ES-I3 (cell line): ENCODE data around the gene HORMAD1.
"Not testable (repeated sequence)": the region's sequence is repeated elsewhere in the genome, so short reads cannot be mapped to it uniquely, and the experiment has no call there.

Experiments used
- H3K36me3 ChIP-seq: 2 replicates; pipeline ENCODE4 v1.6.1; 2013; ENCODE audit warnings: mild to moderate bottlenecking, low read length, control low read depth, moderate library complexity; ENCODE audit not compliant: insufficient read depth
- H3K4me1 ChIP-seq: 2 replicates; pipeline ENCODE4 v1.6.1; 2013; ENCODE audit warnings: mild to moderate bottlenecking, control low read depth, low read length; ENCODE audit not compliant: insufficient read depth
- H3K9ac ChIP-seq: 2 replicates; pipeline ENCODE4 v1.6.1; 2013; ENCODE audit warnings: low read depth, mild to moderate bottlenecking, low read length, moderate library complexity
- H3K9me3 ChIP-seq: 2 replicates; pipeline ENCODE4 v1.6.1; 2013; ENCODE audit warnings: mild to moderate bottlenecking, low read length, moderate library complexity; ENCODE audit not compliant: control insufficient read depth, insufficient read depth

The HORMAD1 gene

GRCh38 chr1:150730130-150730721, 9.5 kb upstream of the HORMAD1 start:
- Histone ChIP-seq H3K9me3 (no peaks in the 10 kb centered on the region), H3K9ac (no peak overlapping the region), H3K4me1 (0 out of 2 replicates have a peak, but pooled peaks cover 3% of the 10 kb centered on the region), H3K36me3 (no peaks in the 10 kb centered on the region)

GRCh38 chr1:150724336-150724735, 3.6 kb upstream of the HORMAD1 start:
- H3K9me3 ChIP-seq = no peaks in the 10 kb centered on the region
- no peaks in the 10 kb centered on the region for H3K4me1 ChIP-seq
- H3K36me3 ChIP-seq = no peaks in the 10 kb centered on the region
- no peak overlapping the region for H3K9ac ChIP-seq

GRCh38 chr1:150720098-150720497, 597 bp downstream of the HORMAD1 start:
- no peak overlapping the region for H3K9ac ChIP-seq

GRCh38 chr1:150718225-150718891, 2.3 kb downstream of the HORMAD1 start:
- 0 out of 2 replicates have a peak, but pooled peaks cover 5% of the 10 kb centered on the region for H3K4me1 ChIP-seq
- no peaks in the 10 kb centered on the region for H3K9me3 ChIP-seq
- H3K9ac ChIP-seq = no peak overlapping the region
- no peaks in the 10 kb centered on the region for H3K36me3 ChIP-seq

More at GRCh38 chr1:150720098-150720497, 597 bp downstream of the HORMAD1 start:
- Histone ChIP-seq H3K9me3 (no peaks in the 10 kb centered on the region), H3K4me1 (0 out of 2 replicates have a peak, but pooled peaks cover 5% of the 10 kb centered on the region), H3K36me3 (no peaks in the 10 kb centered on the region)

GRCh38 chr1:150709031-150709430, 11.7 kb downstream of the HORMAD1 start:
- H3K9ac ChIP-seq, H3K36me3 ChIP-seq, H3K9me3 ChIP-seq, H3K4me1 ChIP-seq: not testable (repeated sequence)

- no peak overlapping the region for H3K9ac ChIP-seq
- H3K4me1 ChIP-seq = no peaks in the 10 kb centered on the region
- H3K36me3 ChIP-seq = no peaks in the 10 kb centered on the region
- H3K9me3 ChIP-seq = no peaks in the 10 kb centered on the region
These were observed 12.1 kb downstream of the HORMAD1 start for GRCh38 chr1:150708595-150708994.

- H3K9me3 ChIP-seq = no peaks in the 10 kb centered on the region
- H3K4me1 ChIP-seq = no peaks in the 10 kb centered on the region
- no peak overlapping the region for H3K9ac ChIP-seq
- H3K36me3 ChIP-seq = no peaks in the 10 kb centered on the region
These were observed 14.6 kb downstream of the HORMAD1 start for GRCh38 chr1:150706091-150706490.

- H3K36me3 ChIP-seq = no peaks in the 10 kb centered on the region
- no peak overlapping the region for H3K9ac ChIP-seq
- H3K9me3 ChIP-seq = no peaks in the 10 kb centered on the region
- no peaks in the 10 kb centered on the region for H3K4me1 ChIP-seq
These were observed 17.3 kb downstream of the HORMAD1 start for GRCh38 chr1:150703427-150703826.

GRCh38 chr1:150696995-150697927, 23.4 kb downstream of the HORMAD1 start, which contains the start of gene GOLPH3L:
GOLPH3L (minus strand) TSS chr1:150697154; CDS start chr1:150694838, 2,316 bp downstream.
- H3K4me1 ChIP-seq = no peaks in the 10 kb centered on the region
- H3K9me3 ChIP-seq = no peaks in the 10 kb centered on the region
- no peaks in the 10 kb centered on the region; the same call in 1 of the 2 replicates for H3K36me3 ChIP-seq
- peak within 1 kb of the TSS; percentile 92 for H3K9ac ChIP-seq

- no peaks in the 10 kb centered on the region; the same call in 1 of the 2 replicates for H3K36me3 ChIP-seq
- H3K4me1 ChIP-seq = no peaks in the 10 kb centered on the region
- H3K9ac ChIP-seq = peak overlapping the region; percentile 92
- no peaks in the 10 kb centered on the region for H3K9me3 ChIP-seq
These were observed 24.1 kb downstream of the HORMAD1 start for GRCh38 chr1:150696590-150696989.

GRCh38 chr1:150696162-150696561, 24.5 kb downstream of the HORMAD1 start:
- Histone ChIP-seq H3K36me3 (no peaks in the 10 kb centered on the region; the same call in 1 of the 2 replicates), H3K9ac (peak overlapping the region; percentile 92), H3K9me3 (no peaks in the 10 kb centered on the region), H3K4me1 (no peaks in the 10 kb centered on the region)

- Histone ChIP-seq H3K4me1 (no peaks in the 10 kb centered on the region), H3K36me3 (no peaks in the 10 kb centered on the region; the same call in 1 of the 2 replicates), H3K9me3 (no peaks in the 10 kb centered on the region), H3K9ac (no peak overlapping the region)
These were observed 25.1 kb downstream of the HORMAD1 start for GRCh38 chr1:150695561-150695960.

- H3K36me3 ChIP-seq = no peaks in the 10 kb centered on the region; the same call in 1 of the 2 replicates
- no peaks in the 10 kb centered on the region for H3K4me1 ChIP-seq
- H3K9ac ChIP-seq = no peak overlapping the region
- H3K9me3 ChIP-seq = no peaks in the 10 kb centered on the region
These were observed 28.0 kb downstream of the HORMAD1 start for GRCh38 chr1:150692720-150693119.

- H3K4me1 ChIP-seq = peaks cover 8% of the 10 kb centered on the region; the same call in 1 of the 2 replicates
- no peaks in the 10 kb centered on the region for H3K9me3 ChIP-seq
- no peak overlapping the region for H3K9ac ChIP-seq
- H3K36me3 ChIP-seq = peaks cover 6% of the 10 kb centered on the region; the same call in 1 of the 2 replicates
These were observed 31.9 kb downstream of the HORMAD1 start for GRCh38 chr1:150688763-150689162.
